ENCODE results near the gene THOC3.
"Not testable (repeated sequence)": the region's sequence is repeated elsewhere in the genome, so short reads cannot be mapped to it uniquely, and the experiment has no call there.

THOC3 gene

GRCh38 chr5:175928752-175929151, 39.4 kb downstream of the THOC3 start:
- not testable (repeated sequence) for DNase-seq

- DNase-seq: not testable (repeated sequence)
Observed at GRCh38 chr5:175925106-175925505, 43.0 kb downstream of the THOC3 start.

- DNase-seq: no peak
Observed at GRCh38 chr5:175922192-175922885, 45.8 kb downstream of the THOC3 start.

DNA sequence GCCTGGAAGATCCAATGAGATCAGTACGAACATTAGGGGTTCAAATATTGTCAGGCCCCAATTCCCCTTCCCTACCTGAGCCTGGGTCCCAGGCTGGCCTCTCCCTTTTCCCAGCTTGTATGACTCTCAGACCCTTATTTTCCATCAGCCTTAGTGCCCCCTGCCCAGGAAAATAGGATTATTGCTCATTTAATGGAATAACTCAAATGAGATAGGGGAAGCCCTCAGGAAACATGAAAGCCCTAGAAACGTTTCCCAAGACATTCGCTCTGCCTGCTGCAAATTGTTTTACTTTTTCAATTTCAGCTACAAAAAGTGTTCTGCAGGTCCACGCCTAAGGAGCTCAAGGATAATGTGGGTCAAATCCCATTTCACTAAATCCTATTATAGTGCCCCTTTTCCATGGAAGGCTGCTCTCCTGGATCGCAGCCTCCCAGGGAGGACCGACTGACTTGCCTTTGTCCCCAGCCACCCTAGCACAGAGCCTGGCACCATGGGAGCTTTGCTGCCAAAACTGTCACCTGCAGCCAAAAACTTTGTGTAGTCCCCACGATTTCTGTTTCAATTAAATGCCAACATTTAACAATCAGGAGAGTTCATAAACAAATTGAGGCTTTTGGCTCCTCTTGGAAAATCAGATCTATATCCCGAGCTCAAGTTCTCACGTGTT, 46.9 kb downstream of the THOC3 start:
- no peak for DNase-seq

- DNase-seq: no peak
Observed at GRCh38 chr5:175920231-175920811, 47.8 kb downstream of the THOC3 start.

- DNase-seq: not testable (repeated sequence)
Observed at GRCh38 chr5:175915066-175916037, 52.8 kb downstream of the THOC3 start.

DNA sequence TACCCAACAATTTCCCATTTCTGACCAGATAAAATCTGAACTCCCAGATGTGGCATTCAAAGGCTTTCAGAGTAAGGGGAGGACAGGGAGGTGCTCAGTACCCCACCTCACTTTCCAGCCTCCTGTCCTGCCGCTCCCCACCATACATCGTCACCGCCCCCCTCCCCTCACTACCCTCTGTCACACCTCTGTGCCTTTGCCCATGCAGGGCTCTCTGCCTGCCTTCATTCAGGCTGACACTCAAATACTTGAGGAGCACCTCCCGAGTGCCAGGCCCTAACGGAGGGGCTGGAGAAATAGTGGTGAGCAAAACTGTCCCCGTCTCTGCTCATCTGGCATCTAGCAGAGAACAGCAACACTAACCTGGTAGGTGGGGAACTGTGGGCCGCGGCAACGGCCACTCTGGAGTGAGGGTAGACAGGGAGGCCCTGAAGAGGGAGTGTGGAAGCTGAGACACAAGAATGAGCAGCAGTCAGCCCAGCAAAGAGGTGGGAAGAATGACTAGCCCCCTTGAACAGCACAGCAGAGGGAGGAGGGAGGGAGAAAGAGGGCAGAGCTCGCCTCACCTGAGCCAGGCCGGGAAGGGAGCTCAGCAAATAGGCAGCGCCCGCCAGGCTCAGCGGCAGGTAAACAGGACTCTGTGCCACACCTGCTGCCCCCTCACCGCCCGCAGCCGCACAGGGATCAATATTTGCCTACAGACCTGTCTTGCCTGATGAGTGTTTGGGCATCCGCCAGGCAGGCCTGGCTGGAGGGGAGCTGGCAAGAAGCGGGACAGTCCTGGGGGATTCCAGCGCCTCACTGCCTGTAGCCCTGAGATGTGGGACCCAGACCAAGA, 54.1 kb downstream of the THOC3 start:
- DNase-seq: not testable (repeated sequence)

DNA sequence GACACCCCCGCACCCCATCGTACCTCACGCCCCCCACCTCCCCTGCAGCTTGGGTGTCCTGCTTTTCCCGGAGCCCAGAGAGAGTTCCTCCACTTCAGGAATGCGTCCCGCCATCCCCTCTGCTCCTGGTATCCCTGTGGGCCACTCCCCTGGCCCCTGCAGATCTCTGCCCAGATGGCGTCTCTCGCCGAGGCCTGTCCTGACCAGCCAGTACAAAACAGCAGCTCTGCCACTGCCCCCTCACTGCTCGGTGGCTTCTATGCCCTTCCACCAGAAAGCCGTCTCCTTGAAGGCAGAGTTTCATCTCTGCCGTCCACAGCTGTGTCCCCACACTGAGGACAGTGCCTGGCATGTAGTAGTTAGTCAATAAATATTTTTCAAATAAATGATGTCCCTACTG, 58.0 kb downstream of the THOC3 start:
- not testable (repeated sequence) for DNase-seq
